GM12878 (cell line): ENCODE results near the gene COL19A1. TPM values are rescaled to one million over a fixed set of nuclear protein-coding genes. Genes with fewer than 3 reads are reported as not detected.

ENCODE experiments used
- ATAC-seq: fragments of 200-7000 bp; cut with Tn5 transposase; 3 replicates; pipeline ENCODE4 v1.9.1; 2020; ENCODE audit warnings: mild to moderate bottlenecking, moderate library complexity
- BruUV-seq: library from RNA; stranded (reverse); fragments of 400-500 nt; replicated peaks from 2 replicates; lab custom pipeline; 2021; lab: Mats Ljungman, UMichigan
- CTCF ChIA-PET: fragments of 300-600 bp; sonication (Branson Sonifier 250); formaldehyde crosslinking; extraction: SDS; loops from one replicate; lab custom pipeline; 2021; ENCODE audit warnings: inconsistent platforms; lab: Yijun Ruan, JAX
- POLR2A ChIA-PET: fragments of 350-600 bp; formaldehyde crosslinking; extraction: SDS; loops from one replicate; lab custom pipeline; 2021; ENCODE audit warnings: inconsistent platforms; lab: Charles Lee
- RAD21 ChIA-PET: fragments of 300-600 bp; sonication (Branson Sonifier 250); formaldehyde crosslinking; loops from one replicate; lab custom pipeline; 2023; ENCODE audit warnings: antibody characterized with exemption; ENCODE audit not compliant: unreplicated experiment; lab: Charles Lee
- SMC1A ChIA-PET: fragments of 300-600 bp; sonication (Branson Sonifier 250); formaldehyde crosslinking; loops from one replicate; lab custom pipeline; 2023; ENCODE audit not compliant: unreplicated experiment, uncharacterized antibody; lab: Charles Lee
- DNase-seq: peaks from one replicate; pipeline ENCODE4 v3.0.0-alpha.2; 2011; ENCODE audit warnings: low read depth, low spot score
- FAIRE-seq: peaks from 3 replicates; lab custom pipeline; 2011; peaks lifted over from hg19 to GRCh38; lab: Jason Lieb, UNC
- H2AFZ ChIP-seq: 2 replicates; pipeline ENCODE4 v1.6.0; 2011; ENCODE audit warnings: low read depth, low read length, control low read depth; ENCODE audit not compliant: control insufficient read depth
- H3K27ac ChIP-seq: 2 replicates; pipeline ENCODE4 v1.5.1; 2011; ENCODE audit warnings: control low read depth; ENCODE audit not compliant: control insufficient read depth, insufficient read depth
- H3K27me3 ChIP-seq, 2 experiments: replicated peaks in 1 of 2; 2 replicates each; pipeline versions ENCODE4 v1.6.0 to v1.6.1; 2011; ENCODE audit warnings: low read length in 1 of 2; ENCODE audit not compliant: control insufficient read depth in 2 of 2, insufficient read depth in 2 of 2
- H3K36me3 ChIP-seq, 2 experiments: 2 replicates each; pipeline ENCODE4 v1.5.1; 2011; ENCODE audit warnings: low read length in 1 of 2; ENCODE audit not compliant: control insufficient read depth in 2 of 2, insufficient read depth in 2 of 2
- H3K4me1 ChIP-seq: 2 replicates; pipeline ENCODE4 v1.6.1; 2011; ENCODE audit warnings: mild to moderate bottlenecking, low read length, moderate library complexity, mixed read lengths; ENCODE audit not compliant: control insufficient read depth, insufficient read depth
- H3K4me2 ChIP-seq: 2 replicates; pipeline ENCODE4 v1.6.0; 2011; ENCODE audit warnings: control low read depth; ENCODE audit not compliant: control insufficient read depth, insufficient read depth
- H3K4me3 ChIP-seq: fragments of 200-600 bp; sonication (generic); 2 replicates; pipeline ENCODE4 v1.5.1; 2016
- H3K79me2 ChIP-seq: 2 replicates; pipeline ENCODE4 v1.6.0; 2011; ENCODE audit warnings: low read length; ENCODE audit not compliant: control insufficient read depth, insufficient read depth
- H3K9ac ChIP-seq: 2 replicates; pipeline ENCODE4 v1.8.0; 2011; ENCODE audit warnings: low read length, control low read depth, mixed read lengths; ENCODE audit not compliant: control insufficient read depth, insufficient read depth
- H3K9me3 ChIP-seq: replicated peaks from 3 replicates; pipeline ENCODE4 v1.5.1; 2011; ENCODE audit warnings: mild to moderate bottlenecking, low read length; ENCODE audit not compliant: control insufficient read depth, insufficient read depth
- H4K20me1 ChIP-seq: 2 replicates; pipeline ENCODE4 v1.6.0; 2011; ENCODE audit not compliant: control insufficient read depth, insufficient read depth
- CBX3 ChIP-seq: fragments of 200-600 bp; sonication (generic); IDR thresholded peaks from 2 replicates; pipeline ENCODE4 v1.6.1; 2016; ENCODE audit warnings: low read depth, borderline replicate concordance
- KLF5 ChIP-seq: fragments of 450-650 bp; IDR thresholded peaks from 2 replicates; pipeline ENCODE4 v1.6.1; 2014; ENCODE audit warnings: mild to moderate bottlenecking; ENCODE audit not compliant: partially characterized antibody
- MEF2A ChIP-seq: IDR thresholded peaks from 2 replicates; pipeline ENCODE4 v1.6.1; 2011; ENCODE audit warnings: low read depth, mild to moderate bottlenecking, low read length, moderate library complexity; ENCODE audit not compliant: insufficient read depth
- MYC ChIP-seq: IDR thresholded peaks from 2 replicates; pipeline ENCODE4 v1.6.1; 2011; ENCODE audit warnings: mild to moderate bottlenecking, low read length, moderate library complexity, inconsistent platforms; ENCODE audit not compliant: insufficient read depth, insufficient replicate concordance, insufficient read length, severe bottlenecking
- NFIC ChIP-seq: IDR thresholded peaks from 2 replicates; pipeline ENCODE4 v1.6.1; 2012; ENCODE audit warnings: low read depth, mild to moderate bottlenecking, inconsistent platforms, low read length, moderate library complexity
- RAD21 ChIP-seq: IDR thresholded peaks from 2 replicates; pipeline ENCODE4 v1.6.1; 2011; ENCODE audit warnings: mild to moderate bottlenecking, low read depth, low read length, moderate library complexity; ENCODE audit not compliant: insufficient read depth
- RB1 ChIP-seq: fragments of 450-650 bp; formaldehyde crosslinking; IDR thresholded peaks from 2 replicates; pipeline ENCODE4 v1.6.1; 2017; ENCODE audit warnings: mild to moderate bottlenecking, borderline replicate concordance
- RCOR1 ChIP-seq: conservative IDR thresholded peaks from 2 replicates; pipeline ENCODE4 v1.6.1; 2012; ENCODE audit warnings: low read depth, low read length, improper control_type of control experiment
- SIX5 ChIP-seq: IDR thresholded peaks from 2 replicates; pipeline ENCODE4 v1.6.1; 2011; ENCODE audit warnings: mild to moderate bottlenecking, low read depth, low read length, moderate library complexity; ENCODE audit not compliant: severe bottlenecking
- WGBS: methylation state at CpG from one replicate; pipeline ENCODE4 v1.1.6; 2016; ENCODE audit warnings: low lambda C conversion rate; ENCODE audit not compliant: insufficient replicate concordance, insufficient coverage; ENCODE audit errors: missing lambda C conversion rate; 5-methylcytosine and 5-hydroxymethylcytosine counted together
- in situ Hi-C: fragments of 300-500 bp; cut with MboI; formaldehyde crosslinking; loops from 9 replicates; pipeline ENCODE4 v1.14.3; 2018; ENCODE audit warnings: mixed read lengths
- intact Hi-C: fragments of 100-400 bp; cut with micrococcal nuclease; formaldehyde crosslinking; loops from one replicate; pipeline ENCODE4 v1.14.2; 2022; ENCODE audit not compliant: unreplicated experiment
- polyA plus RNA-seq, 11 experiments: library from polyadenylated mRNA; depleted of rRNA in 4 of 11; unstranded in 6 of 11; stranded (reverse) in 5 of 11; fragments of >200 nt; fragmentation: Nextera tagmentation in 4 of 11; fragmentation: Illumina TruSeq in 1 of 11; extraction: Ambion mirVana in 4 of 11; extraction: Trizol in 1 of 11; gene quantifications; 1 replicate in 1 of 11; 2 replicates in 10 of 11; pipeline versions ENCODE4 v1.2.1 to v1.2.3, GENCODE V29; 2011 to 2016; ENCODE audit warnings: inconsistent platforms in 2 of 11, missing spikeins in 2 of 11, low read depth in 1 of 11
- total RNA-seq, 4 experiments: library from RNA; depleted of rRNA in 3 of 4; stranded (reverse); fragments of >200 nt in 3 of 4; fragmentation: Illumina TruSeq in 1 of 4; extraction: Trizol in 1 of 4; gene quantifications; 2 replicates each; pipeline versions ENCODE4 v1.2.1 to v1.2.3, GENCODE V29; 2013 to 2021

Gene COL19A1
- total and polyA plus RNA-seq, 10 of the 15 experiments (the other 5 are each of a cell fraction or from before 2014, with no cell fraction given), result 1.1 to 13.5 (median 4.1) TPM

DNA sequence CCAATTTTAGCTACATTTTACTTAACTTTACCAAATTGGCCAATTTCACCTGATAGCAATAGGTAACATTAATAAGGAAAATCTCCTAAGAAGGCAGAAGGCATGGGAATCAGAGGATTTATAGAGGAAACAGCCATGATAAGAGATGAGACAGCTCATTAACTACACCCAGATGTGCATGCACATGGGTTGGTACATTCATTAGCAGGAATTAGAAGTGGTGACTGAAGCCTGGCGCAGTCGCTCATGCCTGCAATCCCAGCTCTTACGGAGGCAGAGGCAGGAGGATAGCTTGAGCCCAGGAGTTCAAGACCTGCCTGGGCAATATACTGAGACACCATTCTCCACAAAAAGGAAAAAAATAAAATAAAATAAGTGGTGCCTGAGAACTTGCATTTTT is 263.0 kb downstream of the COL19A1 start:
- FAIRE-seq (no peak), DNase-seq (no peak), ATAC-seq (no peak)
- CTCF ChIA-PET, result no interaction called here
- SMC1A ChIA-PET, result interaction anchor here (1.4 to 1.6 kb wide), 2 partner anchors 21 to 264 kb away, joined by 3 to 5 read pairs; no protein-coding TSS in a partner anchor
- POLR2A ChIA-PET, result interaction anchor here (0.6 kb wide), 1 partner anchor 16 kb away, joined by 3 read pairs; no protein-coding TSS in a partner anchor
- Histone ChIP-seq H3K27me3 (no peaks in the 10 kb centered on the region), H3K4me2 (no peak overlapping the region), H3K36me3 (peaks cover 0 to 1% of the 10 kb centered on the region in 2 experiments; a peak in 2 of 4 replicates), H3K27ac (no peak overlapping the region), H4K20me1 (no peaks in the 10 kb centered on the region), H2AFZ (no peak overlapping the region), H3K79me2 (no peaks in the 10 kb centered on the region), H3K4me3 (no peak overlapping the region), H3K9me3 (no peaks in the 10 kb centered on the region), H3K9ac (no peak overlapping the region), H3K4me1 (peaks cover 20% of the 10 kb centered on the region)
- BruUV-seq, result no TSS peak
- WGBS, result 100% methylated on average over 3 of the region's 3 CpGs
- TF ChIP-seq RCOR1 (no peak), MEF2A (no peak), CBX3 (no peak), SIX5 (no peak), RB1 (no peak), MYC (no peak), KLF5 (no peak), NFIC (no peak), RAD21 (no peak)
- intact Hi-C loops, result no loop called here
- RAD21 ChIA-PET, result no interaction called here
- in situ Hi-C loops, result no loop called here
